PC-9 (cell line): ENCODE data around the gene ITGAD. TPM values are rescaled to one million over a fixed set of nuclear protein-coding genes. Genes with fewer than 3 reads are reported as not detected.
A peak's percentile ranks its signal among the peaks of the same experiment; 100 is the strongest.

ENCODE experiments used
- BruUV-seq: library from RNA; stranded (reverse); fragments of 400-500 nt; replicated peaks from 2 replicates; lab custom pipeline; 2021; lab: Mats Ljungman, UMichigan
- CTCF ChIA-PET: fragments of 300-600 bp; sonication (Branson Sonifier 250); formaldehyde crosslinking; loops from one replicate; lab custom pipeline; 2022; ENCODE audit warnings: antibody characterized with exemption; lab: Charles Lee
- POLR2A ChIA-PET: fragments of 300-600 bp; sonication (Branson Sonifier 250); formaldehyde crosslinking; loops from one replicate; lab custom pipeline; 2022; ENCODE audit warnings: antibody characterized with exemption; ENCODE audit not compliant: unreplicated experiment; lab: Charles Lee
- DNase-seq, 2 experiments: peaks; one replicate each; pipeline versions ENCODE4 v3.0.0 to v3.0.0-alpha.2; 2015 to 2022; ENCODE audit warnings: mixed read lengths in 1 of 2
- H2AFZ ChIP-seq: fragments of 200-600 bp; sonication (generic); 2 replicates; pipeline ENCODE4 v1.8.1; 2017; ENCODE audit warnings: antibody characterized with exemption
- H3F3A ChIP-seq: fragments of 200-600 bp; sonication (generic); 2 replicates; pipeline ENCODE4 v1.8.1; 2017; ENCODE audit warnings: antibody characterized with exemption, mild to moderate bottlenecking, low read depth; ENCODE audit not compliant: insufficient read depth
- H3K27ac ChIP-seq: fragments of 200-600 bp; sonication (generic); 2 replicates; pipeline ENCODE4 v1.6.1; 2016; ENCODE audit warnings: mixed run types
- H3K27me3 ChIP-seq: fragments of 200-600 bp; sonication (generic); 2 replicates; pipeline ENCODE4 v1.6.1; 2016; ENCODE audit warnings: low read depth, mixed run types; ENCODE audit not compliant: insufficient read depth
- H3K36me3 ChIP-seq: fragments of 200-600 bp; sonication (generic); 2 replicates; pipeline ENCODE4 v1.6.1; 2016; ENCODE audit warnings: low read depth, mixed run types
- H3K4me1 ChIP-seq: fragments of 200-600 bp; sonication (generic); replicated peaks from 2 replicates; pipeline ENCODE4 v1.6.1; 2016; ENCODE audit warnings: mixed run types; ENCODE audit not compliant: insufficient read depth
- H3K4me2 ChIP-seq: fragments of 200-600 bp; sonication (generic); 2 replicates; pipeline ENCODE4 v1.6.1; 2017; ENCODE audit warnings: mixed run types
- H3K4me3 ChIP-seq: fragments of 200-600 bp; sonication (generic); 2 replicates; pipeline ENCODE4 v1.6.1; 2016; ENCODE audit warnings: mixed run types
- H3K79me2 ChIP-seq: fragments of 200-600 bp; sonication (generic); 2 replicates; pipeline ENCODE4 v1.6.1; 2017; ENCODE audit warnings: low read depth, mixed run types
- H3K9me2 ChIP-seq: fragments of 200-600 bp; sonication (generic); 2 replicates; pipeline ENCODE4 v1.8.1; 2017; ENCODE audit warnings: mild to moderate bottlenecking; ENCODE audit not compliant: insufficient read depth
- H3K9me3 ChIP-seq: fragments of 200-600 bp; sonication (generic); 2 replicates; pipeline ENCODE4 v1.8.1; 2016; ENCODE audit warnings: low read depth; ENCODE audit not compliant: insufficient read depth
- H4K20me1 ChIP-seq: fragments of 200-600 bp; sonication (generic); 2 replicates; pipeline ENCODE4 v1.8.1; 2017; ENCODE audit not compliant: insufficient read depth
- EZH2 ChIP-seq: fragments of 200-600 bp; sonication (generic); IDR thresholded peaks from 2 replicates; pipeline ENCODE4 v1.8.0; 2017; ENCODE audit warnings: antibody characterized with exemption, low read depth
- intact Hi-C: fragments of 100-400 bp; cut with micrococcal nuclease; formaldehyde crosslinking; loops from one replicate; pipeline ENCODE4 v1.10.0; 2022; ENCODE audit not compliant: unreplicated experiment
- total RNA-seq: library from RNA; stranded (reverse); gene quantifications from 2 replicates; pipeline ENCODE4 v1.2.3, GENCODE V29; 2021
- TF ChIP-seq, protein P1 (sequence below): fragments of 200-600 bp; sonication (generic); conservative IDR thresholded peaks from 2 replicates; pipeline ENCODE4 v1.6.1; 2017; ENCODE audit warnings: mixed run types, antibody characterized with exemption, mild to moderate bottlenecking, moderate library complexity

Gene ITGAD
- total RNA-seq, 1 experiment from 2014 or later = not detected

DNA sequence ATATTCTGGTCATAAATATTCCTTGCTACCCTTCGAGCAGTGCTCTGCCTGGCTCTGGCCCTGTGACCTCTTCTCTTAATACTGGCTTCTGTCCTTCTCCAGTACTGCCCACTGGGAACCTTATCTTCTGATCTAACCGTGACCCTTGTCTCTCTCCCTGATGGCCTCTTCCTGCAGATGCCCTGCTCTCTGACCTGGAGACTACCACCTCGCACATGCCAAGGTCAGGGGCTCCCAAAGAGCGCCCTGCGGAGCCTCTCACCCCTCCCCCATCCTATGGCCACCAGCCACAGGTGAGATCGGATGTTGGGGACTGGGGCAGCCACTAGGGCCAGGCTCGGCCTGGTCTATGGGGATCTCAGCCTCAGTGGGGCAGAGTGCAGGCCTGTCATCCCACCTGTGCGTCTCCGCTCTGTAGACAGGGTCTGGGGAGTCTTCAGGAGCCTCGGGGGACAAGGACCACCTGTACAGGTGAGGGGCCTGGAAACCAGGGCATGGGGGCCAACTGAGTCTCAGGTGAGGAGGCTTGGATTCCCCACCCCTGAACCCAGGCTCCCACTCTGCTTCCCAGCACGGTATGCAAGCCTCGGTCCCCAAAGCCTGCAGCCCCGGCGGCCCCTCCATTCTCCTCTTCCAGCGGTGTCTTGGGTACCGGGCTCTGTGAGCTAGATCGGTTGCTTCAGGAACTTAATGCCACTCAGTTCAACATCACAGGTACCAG, 80.3 kb downstream of the ITGAD start:
- TF ChIP-seq EZH2 = no peak
- TF ChIP-seq, protein P1, sequence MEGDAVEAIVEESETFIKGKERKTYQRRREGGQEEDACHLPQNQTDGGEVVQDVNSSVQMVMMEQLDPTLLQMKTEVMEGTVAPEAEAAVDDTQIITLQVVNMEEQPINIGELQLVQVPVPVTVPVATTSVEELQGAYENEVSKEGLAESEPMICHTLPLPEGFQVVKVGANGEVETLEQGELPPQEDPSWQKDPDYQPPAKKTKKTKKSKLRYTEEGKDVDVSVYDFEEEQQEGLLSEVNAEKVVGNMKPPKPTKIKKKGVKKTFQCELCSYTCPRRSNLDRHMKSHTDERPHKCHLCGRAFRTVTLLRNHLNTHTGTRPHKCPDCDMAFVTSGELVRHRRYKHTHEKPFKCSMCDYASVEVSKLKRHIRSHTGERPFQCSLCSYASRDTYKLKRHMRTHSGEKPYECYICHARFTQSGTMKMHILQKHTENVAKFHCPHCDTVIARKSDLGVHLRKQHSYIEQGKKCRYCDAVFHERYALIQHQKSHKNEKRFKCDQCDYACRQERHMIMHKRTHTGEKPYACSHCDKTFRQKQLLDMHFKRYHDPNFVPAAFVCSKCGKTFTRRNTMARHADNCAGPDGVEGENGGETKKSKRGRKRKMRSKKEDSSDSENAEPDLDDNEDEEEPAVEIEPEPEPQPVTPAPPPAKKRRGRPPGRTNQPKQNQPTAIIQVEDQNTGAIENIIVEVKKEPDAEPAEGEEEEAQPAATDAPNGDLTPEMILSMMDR = no peak
- no peak for DNase-seq
- no peak overlapping the region for H3K4me3 ChIP-seq
- ChIA-PET CTCF (interaction anchor here (0.5 to 1.9 kb wide), 3 partner anchors 13 to 990 kb away, joined by 3 to 10 read pairs (median 5); no protein-coding TSS in a partner anchor), POLR2A (interaction anchor here (0.6 kb wide), 1 partner anchor 13 kb away, joined by 5 read pairs; no protein-coding TSS in a partner anchor)
- no peaks in the 10 kb centered on the region for H3K36me3 ChIP-seq
- H3K9me2 ChIP-seq = no peaks in the 10 kb centered on the region
- no peak overlapping the region for H3K27ac ChIP-seq
- no TSS peak for BruUV-seq
- no peaks in the 10 kb centered on the region for H3K27me3 ChIP-seq
- no peak overlapping the region for H3K4me2 ChIP-seq
- intact Hi-C loops = loop anchor here (5.0 kb wide), 1 partner anchor 224 kb away; no protein-coding TSS in a partner anchor
- peaks cover 34% of the 10 kb centered on the region for H3F3A ChIP-seq
- no peak overlapping the region for H2AFZ ChIP-seq
- H3K9me3 ChIP-seq = no peaks in the 10 kb centered on the region
- H4K20me1 ChIP-seq = no peaks in the 10 kb centered on the region
- H3K79me2 ChIP-seq = no peaks in the 10 kb centered on the region
- H3K4me1 ChIP-seq = peaks cover 18% of the 10 kb centered on the region

DNA sequence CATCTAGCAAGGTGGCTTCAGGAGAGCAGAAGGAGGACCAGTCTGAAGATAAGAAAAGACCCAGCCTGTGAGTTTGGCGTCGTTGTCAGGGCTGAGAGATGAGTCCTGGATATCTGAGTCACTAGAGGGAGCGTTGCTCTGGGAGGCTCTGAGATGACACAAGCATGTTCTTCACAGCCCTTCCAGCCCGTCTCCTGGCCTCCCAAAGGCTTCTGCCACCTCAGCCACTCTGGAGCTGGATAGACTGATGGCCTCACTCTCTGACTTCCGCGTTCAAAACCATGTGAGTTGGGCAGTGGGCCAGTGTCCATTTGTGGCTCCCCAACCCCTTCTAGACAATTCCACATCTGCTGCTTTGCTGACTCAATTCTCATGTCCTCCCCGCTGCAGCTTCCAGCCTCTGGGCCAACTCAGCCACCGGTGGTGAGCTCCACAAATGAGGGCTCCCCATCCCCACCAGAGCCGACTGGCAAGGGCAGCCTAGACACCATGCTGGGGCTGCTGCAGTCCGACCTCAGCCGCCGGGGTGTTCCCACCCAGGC, 81.1 kb downstream of the ITGAD start:
- Histone ChIP-seq H3K79me2 (no peaks in the 10 kb centered on the region), H3K36me3 (no peaks in the 10 kb centered on the region), H3K4me1 (peaks cover 24% of the 10 kb centered on the region), H3K4me2 (no peak overlapping the region), H3K4me3 (no peak overlapping the region), H3K27me3 (no peaks in the 10 kb centered on the region), H2AFZ (no peak overlapping the region), H3K9me2 (no peaks in the 10 kb centered on the region), H4K20me1 (no peaks in the 10 kb centered on the region), H3K9me3 (no peaks in the 10 kb centered on the region), H3K27ac (no peak overlapping the region), H3F3A (peaks cover 40% of the 10 kb centered on the region)
- POLR2A ChIA-PET = no interaction called here
- no TSS peak for BruUV-seq
- CTCF ChIA-PET = interaction anchor here (0.6 kb wide), 1 partner anchor 221 kb away, joined by 3 read pairs; no protein-coding TSS in a partner anchor
- no peak for DNase-seq
- intact Hi-C loops = loop anchor here (5.0 kb wide), 1 partner anchor 223 kb away; no protein-coding TSS in a partner anchor
- TF ChIP-seq, protein P1 = no peak
- no peak for TF ChIP-seq EZH2

- intact Hi-C loops = loop anchor here (5.0 kb wide), 3 partner anchors 222 to 392 kb away; a partner anchor contains a TSS
- no peak for DNase-seq
- H3K4me3 ChIP-seq = no peak overlapping the region
- no peak overlapping the region for H2AFZ ChIP-seq
- no peaks in the 10 kb centered on the region for H3K79me2 ChIP-seq
- ChIA-PET POLR2A (interaction anchor here (0.6 kb wide), 1 partner anchor 11 kb away, joined by 6 read pairs; no protein-coding TSS in a partner anchor), CTCF (interaction anchor here (0.6 kb wide), 1 partner anchor 220 kb away, joined by 3 read pairs; no protein-coding TSS in a partner anchor)
- H3K4me2 ChIP-seq = peak overlapping the region; percentile 75; the same call in 1 of the 2 replicates
- H4K20me1 ChIP-seq = no peaks in the 10 kb centered on the region
- H3K9me2 ChIP-seq = no peaks in the 10 kb centered on the region
- TSS peak; percentile 23 for BruUV-seq
- H3K36me3 ChIP-seq = no peaks in the 10 kb centered on the region
- peaks cover 40% of the 10 kb centered on the region for H3F3A ChIP-seq
- H3K4me1 ChIP-seq = peaks cover 24% of the 10 kb centered on the region
- TF ChIP-seq, protein P1 = no peak
- no peak for TF ChIP-seq EZH2
- no peaks in the 10 kb centered on the region for H3K27me3 ChIP-seq
- no peak overlapping the region for H3K27ac ChIP-seq
- no peaks in the 10 kb centered on the region for H3K9me3 ChIP-seq
Observed at GRCh38 chr16:31474773-31475738, 81.9 kb downstream of the ITGAD start.
